Fibroblast of villous mesenchyme (primary cell): ENCODE data around the gene CYP26C1. TPM values are rescaled to one million over a fixed set of nuclear protein-coding genes. Genes with fewer than 3 reads are reported as not detected.

ENCODE experiments used
- DNase-seq: peaks from one replicate; pipeline ENCODE4 v3.0.0-alpha.2; 2010; ENCODE audit warnings: low read depth
- H3K4me3 ChIP-seq: 2 replicates; pipeline ENCODE4 v1.5.1; 2011; ENCODE audit warnings: low read depth, mild to moderate bottlenecking, low read length
- CTCF ChIP-seq: IDR thresholded peaks from 2 replicates; pipeline ENCODE4 v1.5.1; 2012; ENCODE audit warnings: low read depth, mild to moderate bottlenecking, low read length; ENCODE audit not compliant: insufficient read depth
- total RNA-seq: library from RNA; depleted of rRNA; stranded (reverse); fragments of >200 nt; gene quantifications from 2 replicates; pipeline ENCODE4 v1.2.3, GENCODE V29; 2012

CYP26C1 gene
- total RNA-seq, 1 donor, result not detected

- H3K4me3 ChIP-seq, result no peak overlapping the region
- TF ChIP-seq CTCF, result no peak
- DNase-seq, result peak; percentile 34
Measured at GRCh38 chr10:93032105-93032808, 28.3 kb upstream of the CYP26C1 start.

- TF ChIP-seq CTCF, result no peak
- H3K4me3 ChIP-seq, result no peak overlapping the region
- no peak for DNase-seq
Measured at GRCh38 chr10:93032809-93033137, 27.8 kb upstream of the CYP26C1 start.

GRCh38 chr10:93034426-93034825 lies 26.2 kb upstream of the CYP26C1 start:
- no peak for TF ChIP-seq CTCF
- no peak overlapping the region for H3K4me3 ChIP-seq
- no peak for DNase-seq

- H3K4me3 ChIP-seq, result no peak overlapping the region
- no peak for DNase-seq
- TF ChIP-seq CTCF, result no peak
Measured at GRCh38 chr10:93039110-93039509, 21.5 kb upstream of the CYP26C1 start.

GRCh38 chr10:93039721-93040120 lies 20.9 kb upstream of the CYP26C1 start:
- no peak overlapping the region for H3K4me3 ChIP-seq
- peak; percentile 75 for TF ChIP-seq CTCF
- DNase-seq, result peak; percentile 41

DNA sequence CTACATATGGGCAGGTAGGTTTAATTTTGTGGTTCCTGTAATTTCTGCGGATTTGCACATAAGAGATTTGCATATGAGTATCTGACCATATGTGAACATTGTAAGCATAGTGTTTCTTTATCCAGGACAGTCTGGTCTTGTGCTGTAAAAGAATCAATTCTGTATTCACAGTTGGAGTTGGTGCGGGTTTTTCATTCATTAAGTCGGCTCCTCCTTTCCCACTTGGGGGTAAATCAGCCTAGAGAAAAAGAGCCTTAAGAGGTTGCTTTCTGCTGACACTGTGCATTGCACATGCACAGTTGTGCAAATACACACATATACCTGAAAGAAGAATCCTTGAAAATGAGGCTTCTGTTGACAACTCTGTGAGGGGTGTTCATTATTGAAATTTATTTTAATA lies 6.1 kb upstream of the CYP26C1 start:
- no peak overlapping the region for H3K4me3 ChIP-seq
- no peak for DNase-seq
- TF ChIP-seq CTCF, result no peak

GRCh38 chr10:93058139-93058538 lies 2.5 kb upstream of the CYP26C1 start:
- no peak overlapping the region for H3K4me3 ChIP-seq
- DNase-seq, result no peak
- TF ChIP-seq CTCF, result no peak
